Left renal cortex interstitium (tissue), 4 donors: ENCODE measurements around the gene ARHGEF1. TPM values are rescaled to one million over a fixed set of nuclear protein-coding genes. Genes with fewer than 3 reads are reported as not detected.

Experiments
- DNase-seq, 4 donors: peaks; one replicate each; pipeline ENCODE4 v3.0.0-alpha.2; 2013; ENCODE audit warnings: low read depth in 4 of 4, low spot score in 2 of 4, missing footprints in 1 of 4
- polyA plus RNA-seq, 4 donors: library from polyadenylated mRNA; unstranded; fragments of 120-200 nt; gene quantifications; one replicate each; pipeline ENCODE4 v1.2.1, GENCODE V29; 2013; ENCODE audit not compliant: insufficient read length in 4 of 4

ARHGEF1 gene
- polyA plus RNA-seq, 4 donors = 32.1 to 77.6 (median 53.4) TPM

DNA sequence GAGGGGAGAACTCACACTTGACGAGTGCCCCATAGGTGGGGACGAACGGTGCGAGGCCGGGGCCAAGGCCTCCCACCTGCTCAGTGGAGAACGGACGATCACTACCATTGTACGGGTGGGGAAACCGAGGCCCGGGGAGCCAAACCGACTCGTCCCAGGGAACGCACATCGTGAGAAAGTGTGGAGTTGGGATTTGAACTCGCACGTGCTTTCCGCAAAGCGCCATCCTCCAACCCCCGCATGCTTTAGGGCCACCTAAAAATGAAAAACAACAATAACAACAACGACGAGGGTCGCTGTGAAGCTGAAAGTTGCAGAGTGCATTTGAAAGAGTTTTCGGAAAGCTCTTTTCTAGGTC, 458 bp downstream of the ARHGEF1 start:
- no peak for DNase-seq

DNA sequence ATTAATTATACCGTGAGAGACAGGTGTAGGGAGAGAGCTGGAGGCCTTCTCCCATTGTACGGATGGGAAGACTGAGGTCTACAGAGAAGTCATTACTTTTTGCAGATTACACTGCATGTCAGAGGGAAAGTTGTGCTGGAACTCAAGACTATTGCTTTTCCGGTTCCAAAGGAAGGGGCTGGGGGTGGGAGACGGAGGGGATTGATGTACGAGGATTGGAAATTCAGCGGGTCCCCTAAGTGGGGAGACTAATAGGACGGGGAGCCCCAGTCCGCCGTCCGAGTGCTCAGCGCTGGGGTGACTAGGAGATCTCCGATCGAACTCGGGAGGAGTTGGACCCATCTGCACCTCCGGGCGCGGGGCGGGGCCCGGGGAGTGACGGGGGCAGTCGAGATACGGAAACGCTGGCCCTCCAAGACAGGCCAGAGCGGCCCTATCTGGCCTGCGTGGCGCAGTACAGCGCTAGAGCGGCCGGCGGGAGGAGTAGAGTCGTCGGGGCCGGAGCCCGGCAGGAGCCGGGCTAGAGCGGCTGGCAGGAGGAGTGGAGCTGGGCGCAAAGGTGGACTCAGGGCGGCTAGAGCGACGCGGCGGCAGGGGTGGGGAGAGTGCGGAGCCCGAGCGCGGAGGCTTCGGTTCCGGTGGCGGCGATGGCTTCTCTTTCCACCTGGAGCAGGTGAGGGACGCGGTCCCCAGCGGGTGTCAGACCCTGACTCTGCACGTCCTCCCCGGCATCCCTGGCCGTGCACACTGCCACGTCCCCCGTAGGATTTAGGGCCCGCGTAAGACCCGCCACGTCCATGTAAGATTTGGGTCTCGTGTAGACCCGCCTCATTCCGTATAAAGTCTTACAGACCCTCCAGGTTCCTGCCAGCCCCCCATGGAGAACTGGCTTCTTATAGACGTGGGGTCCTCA, 1.1 kb downstream of the ARHGEF1 start:
- peak; percentile 65 to 86 (median 80) for DNase-seq

DNA sequence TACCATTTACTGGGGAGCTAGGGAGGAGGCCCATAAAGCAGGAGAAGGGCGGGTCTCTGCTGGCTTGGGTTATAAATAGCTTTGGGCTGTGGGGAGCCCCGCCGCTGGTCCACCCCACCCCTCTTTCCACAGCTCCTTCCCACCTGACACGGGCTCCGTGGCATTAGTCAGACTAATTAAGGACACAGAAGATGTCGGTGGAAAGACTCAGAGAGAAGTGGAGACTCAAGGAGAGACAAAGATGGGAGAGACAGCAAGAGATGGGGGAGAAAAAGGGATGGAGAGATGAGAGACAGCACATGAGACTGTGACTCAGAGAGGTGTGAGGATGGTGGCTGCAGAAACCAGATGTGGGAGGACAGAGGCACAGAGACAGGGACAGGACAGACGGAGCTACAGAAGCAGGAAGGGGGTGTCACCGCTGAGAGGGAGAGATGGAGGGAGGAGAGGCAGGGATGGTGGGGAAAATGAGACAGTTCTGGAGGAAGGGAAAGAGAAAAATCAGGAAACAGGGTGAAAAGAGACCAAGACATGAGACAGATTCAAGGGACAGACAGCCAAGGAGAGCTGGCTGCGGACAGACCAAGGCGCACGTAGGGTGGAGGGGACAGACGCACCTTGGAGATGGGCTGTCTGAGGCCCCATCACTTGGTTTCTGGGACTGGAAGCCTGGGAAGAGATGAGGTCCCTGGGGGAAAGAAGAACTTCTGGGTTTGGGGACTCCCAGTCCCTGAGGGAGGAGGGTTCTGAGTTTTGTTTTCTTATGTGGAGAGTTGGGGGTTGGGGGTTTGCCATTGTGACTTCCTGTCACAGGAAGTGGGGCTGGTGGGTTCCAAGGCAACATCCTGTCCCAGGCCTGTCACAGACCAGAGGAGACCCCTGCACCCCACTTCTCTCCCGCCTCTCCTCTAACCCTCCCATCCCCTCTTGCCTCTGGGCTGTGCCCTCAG, 4.1 kb downstream of the ARHGEF1 start:
- no peak for DNase-seq

DNA sequence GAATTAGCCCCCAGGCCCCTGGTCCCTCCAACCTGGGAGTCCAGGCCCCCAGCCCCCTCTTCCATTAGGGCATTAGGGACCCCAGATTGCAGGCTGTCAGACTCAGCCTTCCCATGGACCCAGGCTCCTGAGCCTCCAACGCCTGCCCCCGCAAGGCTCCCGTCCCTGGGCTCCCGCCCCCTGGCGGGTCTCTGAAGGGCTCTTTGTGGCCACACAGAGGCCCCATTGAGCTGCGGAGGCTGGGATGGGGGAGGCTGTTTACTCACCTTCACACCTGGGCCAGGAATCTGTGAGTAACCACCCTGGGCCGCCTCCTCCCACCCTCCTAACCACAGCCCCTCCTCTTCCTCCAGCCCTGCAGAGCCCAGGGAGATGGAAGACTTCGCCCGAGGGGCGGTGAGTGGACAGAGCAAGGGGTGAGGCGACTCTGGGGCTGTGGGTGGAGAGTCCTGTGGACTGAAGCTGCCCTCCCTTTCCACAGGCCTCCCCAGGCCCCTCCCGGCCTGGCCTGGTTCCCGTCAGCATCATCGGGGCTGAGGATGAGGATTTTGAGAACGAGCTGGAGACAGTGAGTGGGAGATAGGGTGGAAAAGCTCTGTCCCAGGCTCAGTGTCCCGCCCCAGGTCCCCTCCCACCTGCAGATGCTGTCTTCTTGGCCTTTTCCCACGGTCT, 4.9 kb downstream of the ARHGEF1 start:
- DNase-seq = no peak

DNA sequence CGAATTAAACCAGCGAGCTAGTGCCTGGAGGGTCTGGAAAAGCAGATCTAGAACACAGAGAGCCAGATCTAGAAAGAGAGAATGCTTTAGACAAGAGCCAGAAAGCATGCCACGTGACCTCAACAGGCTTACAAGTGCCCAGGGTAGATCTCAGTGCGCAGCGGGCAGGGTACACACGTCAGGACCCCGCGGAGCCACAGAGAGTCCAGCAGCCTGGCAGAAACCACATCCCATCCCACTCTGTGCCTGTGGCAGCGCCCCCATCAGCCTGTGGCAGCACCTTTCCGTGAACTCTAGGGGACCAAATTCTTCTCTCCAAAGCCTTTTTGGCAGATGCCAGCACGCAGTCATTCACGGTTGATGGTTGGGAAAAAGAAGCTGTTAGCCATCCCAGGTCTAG, 5.9 kb downstream of the ARHGEF1 start:
- DNase-seq = no peak

DNA sequence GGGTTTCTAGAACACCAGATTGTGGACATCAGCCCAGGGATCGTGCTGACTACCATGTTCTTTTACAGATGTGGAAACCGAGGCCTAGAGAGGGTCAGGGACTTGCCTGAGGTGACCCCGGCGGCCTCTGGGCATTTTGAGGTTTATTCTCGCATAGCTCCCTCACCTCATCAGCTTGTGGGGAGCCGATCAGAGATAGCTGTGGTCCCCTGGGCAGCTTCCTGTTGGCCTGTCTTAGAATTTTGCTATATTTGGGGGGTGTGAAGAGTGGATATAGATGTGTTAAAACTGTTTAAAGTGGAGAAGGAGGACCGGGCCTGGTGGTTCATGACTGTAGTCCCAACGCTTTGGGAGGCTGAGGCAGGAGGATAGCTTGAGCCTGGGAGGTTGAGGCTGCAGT, 6.9 kb downstream of the ARHGEF1 start:
- DNase-seq = no peak

DNA sequence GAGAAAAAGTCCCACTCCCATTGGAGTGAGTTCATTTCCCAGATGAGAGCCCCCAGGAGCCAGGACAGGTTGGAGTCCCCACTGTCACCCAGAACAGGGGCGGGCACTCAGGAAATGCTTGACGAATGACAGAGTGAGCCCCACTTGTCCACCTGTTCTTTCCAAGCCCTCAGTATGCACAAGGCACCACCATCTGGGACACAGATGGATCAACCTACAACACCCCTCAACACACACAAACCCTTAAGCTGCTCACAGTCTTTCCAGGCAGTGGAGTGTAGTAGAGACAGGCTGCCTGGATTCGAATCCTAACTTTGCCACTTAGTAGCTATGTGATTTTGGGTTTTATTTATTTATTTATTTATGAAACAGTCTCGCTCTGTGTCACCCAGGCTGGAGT, 8.0 kb downstream of the ARHGEF1 start:
- DNase-seq = no peak

DNA sequence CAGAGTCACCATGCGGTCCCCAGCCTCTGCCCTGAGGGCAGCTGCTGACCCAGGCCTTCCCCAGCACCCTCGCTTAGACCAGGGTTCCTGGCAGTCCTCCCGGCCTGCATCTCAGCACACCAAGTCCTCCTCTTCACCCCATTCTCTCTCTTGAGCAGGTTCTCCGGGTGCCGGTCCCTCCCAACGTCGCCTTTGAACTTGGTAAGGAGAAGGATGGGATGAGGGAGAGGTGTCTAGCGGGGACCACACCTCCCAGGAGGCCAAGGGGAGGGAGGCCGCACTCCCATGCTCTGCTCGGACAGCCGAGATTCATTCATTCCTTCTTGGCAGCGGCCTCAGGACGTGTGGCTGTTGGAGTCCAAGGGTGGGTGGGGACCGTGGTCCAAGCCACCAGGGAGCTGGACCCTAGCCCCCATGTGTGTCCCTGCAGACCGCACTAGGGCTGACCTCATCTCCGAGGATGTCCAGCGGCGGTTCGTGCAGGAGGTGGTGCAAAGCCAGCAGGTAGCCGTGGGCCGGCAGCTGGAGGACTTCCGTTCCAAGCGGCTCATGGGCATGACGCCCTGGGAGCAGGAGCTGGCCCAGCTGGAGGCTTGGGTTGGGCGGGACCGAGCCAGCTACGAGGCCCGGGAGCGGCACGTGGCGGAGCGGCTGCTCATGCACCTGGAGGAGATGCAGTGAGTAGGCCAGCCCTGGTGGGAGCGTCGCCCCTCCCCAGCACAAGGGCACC, 9.4 kb downstream of the ARHGEF1 start:
- no peak for DNase-seq

DNA sequence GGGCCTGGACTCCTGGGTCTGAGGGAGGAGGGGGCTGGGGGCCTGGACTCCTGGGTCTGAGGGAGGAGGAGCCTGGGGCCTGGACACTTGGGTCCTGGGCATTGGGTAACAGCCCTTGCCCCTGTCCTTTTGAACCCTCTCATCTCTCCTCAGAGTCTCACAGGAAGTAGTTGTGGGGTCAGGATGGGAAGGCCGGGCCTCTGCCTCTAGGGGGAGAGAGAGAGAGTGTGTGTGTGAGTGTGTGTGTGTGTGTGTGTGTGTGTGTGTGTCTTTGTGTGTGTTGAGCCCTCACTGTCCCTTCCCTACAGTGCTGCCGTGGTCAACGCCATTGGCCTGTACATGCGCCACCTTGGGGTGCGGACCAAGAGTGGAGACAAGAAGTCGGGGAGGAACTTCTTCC, 10.9 kb downstream of the ARHGEF1 start:
- DNase-seq = no peak

DNA sequence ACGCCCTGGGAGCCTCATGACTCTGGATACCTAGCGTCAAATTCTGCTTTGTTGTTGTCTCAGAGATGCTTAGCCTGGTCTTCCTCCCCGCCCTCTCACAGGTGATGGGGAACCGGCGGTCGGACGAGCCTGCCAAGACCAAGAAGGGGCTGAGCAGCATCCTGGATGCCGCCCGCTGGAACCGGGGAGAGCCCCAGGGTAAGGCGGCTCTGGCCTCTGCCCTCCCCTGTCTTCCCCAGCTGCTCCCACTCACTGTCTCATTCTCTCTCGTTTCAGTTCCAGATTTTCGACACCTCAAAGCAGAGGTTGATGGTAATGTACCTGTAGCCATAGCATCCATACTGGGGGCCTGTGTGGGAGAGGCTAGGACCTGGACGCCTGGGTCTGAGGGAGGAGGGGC, 11.4 kb downstream of the ARHGEF1 start:
- no peak for DNase-seq

DNA sequence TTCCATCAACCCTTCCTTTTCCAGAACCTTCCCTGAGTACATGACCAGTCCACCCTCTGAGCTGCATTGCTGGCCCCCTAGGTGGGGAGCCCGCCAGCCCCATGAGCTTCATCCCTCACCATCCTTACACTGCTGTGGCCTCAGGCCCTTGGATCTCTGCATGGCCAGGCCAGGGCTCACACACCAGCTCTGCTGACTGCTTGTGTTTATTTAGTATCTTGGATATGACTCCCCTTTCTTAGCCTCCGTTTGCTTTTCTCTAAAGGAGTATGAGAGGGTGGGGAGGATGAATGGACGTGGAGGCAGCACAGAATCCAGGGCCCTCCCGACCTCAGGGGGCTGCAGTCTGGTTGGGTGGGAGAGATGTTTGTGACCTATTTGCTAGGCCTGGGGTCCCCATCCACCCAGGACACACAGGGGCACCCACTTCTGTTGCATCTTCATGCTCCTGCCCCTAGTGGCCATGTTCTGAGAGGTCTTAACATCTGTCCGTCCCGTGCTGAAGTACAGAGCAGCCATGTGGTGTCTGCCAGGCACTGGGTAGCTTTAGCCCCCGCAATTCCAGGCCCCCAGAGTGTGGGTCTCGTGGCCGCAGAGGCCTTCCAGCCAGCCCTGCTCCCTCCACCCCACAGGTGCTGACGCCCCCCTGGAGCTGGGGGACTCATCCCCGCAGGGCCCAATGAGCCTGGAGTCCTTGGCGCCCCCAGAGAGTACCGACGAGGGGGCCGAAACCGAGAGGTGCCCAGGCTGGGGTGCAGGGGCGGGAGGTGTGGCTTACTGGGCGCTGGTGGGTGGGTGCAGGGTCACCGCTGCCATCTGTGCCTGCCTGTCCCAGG, 13.0 kb downstream of the ARHGEF1 start:
- DNase-seq = no peak

DNA sequence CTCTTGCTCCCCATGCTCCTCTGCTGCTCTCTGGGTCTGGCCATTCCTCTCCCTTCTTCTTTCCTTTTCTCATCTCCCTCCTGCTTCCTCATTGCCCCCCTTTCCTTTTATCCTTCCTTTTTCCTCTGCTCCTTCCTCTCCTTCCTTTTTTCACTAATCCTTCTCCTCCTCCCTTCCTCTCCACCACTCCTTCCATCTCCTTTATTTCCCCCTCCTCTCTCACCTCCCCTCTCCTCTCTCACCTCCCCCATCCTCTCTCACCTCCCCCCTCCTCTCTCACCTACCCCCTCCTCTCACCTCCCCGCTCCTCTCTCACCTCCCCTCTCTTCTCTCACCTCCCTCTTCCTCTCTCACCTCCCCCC, 13.6 kb downstream of the ARHGEF1 start:
- DNase-seq = no peak

DNA sequence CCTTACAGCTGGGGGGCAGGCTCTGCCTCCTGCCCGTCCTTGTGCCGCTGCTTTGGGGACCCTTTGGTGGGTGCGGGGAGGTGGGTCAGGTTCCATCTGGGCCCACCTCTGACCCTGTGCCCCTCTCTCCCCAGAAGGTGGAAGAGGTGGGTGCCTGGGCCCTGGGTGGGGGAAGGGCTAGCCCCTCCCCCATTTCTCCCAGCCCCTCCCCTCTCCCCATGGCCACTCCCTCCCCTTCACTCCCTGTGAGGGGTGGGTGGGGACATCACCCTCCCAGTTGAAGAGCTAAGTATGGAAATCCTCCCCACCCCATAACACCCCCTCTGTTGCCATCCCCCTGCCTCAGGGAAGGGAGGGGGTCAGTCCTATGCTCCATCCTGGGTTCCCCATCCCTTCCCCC, 14.2 kb downstream of the ARHGEF1 start:
- DNase-seq = no peak

DNA sequence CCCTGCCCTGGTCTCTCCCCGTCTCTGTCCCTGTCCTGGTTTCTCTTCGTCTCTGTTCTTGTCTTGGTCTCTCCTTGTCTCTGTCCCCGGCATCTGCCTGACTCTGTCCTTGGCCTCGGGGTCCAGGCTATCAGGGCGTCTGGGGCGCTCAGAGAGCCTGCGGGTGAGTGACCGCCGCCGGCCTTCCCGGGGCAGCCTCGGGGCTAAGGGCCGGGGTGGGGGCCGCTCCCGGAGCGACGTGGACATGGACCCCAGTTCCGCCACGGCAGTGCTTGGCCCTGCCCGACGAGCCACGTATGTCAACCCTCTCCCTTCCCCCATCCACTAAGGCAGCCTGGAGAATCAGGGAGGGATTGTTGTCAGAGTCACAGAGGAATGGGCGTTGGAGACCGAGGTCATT, 14.8 kb downstream of the ARHGEF1 start:
- no peak for DNase-seq

DNA sequence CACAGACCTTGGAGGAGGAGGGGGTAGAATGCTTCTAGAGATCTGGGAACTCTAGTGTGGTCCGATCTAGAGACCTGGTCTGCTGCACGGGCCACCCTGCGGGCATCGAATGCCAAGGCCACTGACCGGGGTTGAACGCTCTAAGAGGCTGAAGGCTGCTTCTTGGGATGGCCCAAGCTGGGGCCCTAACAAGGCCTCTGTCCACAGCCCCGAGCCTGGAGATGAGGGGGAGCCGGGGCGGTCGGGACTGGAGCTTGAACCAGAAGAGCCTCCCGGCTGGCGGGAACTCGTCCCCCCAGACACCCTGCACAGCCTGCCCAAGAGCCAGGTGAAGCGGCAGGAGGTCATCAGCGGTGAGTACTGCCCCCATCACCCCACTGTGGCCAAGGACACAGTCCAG, 15.3 kb downstream of the ARHGEF1 start:
- no peak for DNase-seq

DNA sequence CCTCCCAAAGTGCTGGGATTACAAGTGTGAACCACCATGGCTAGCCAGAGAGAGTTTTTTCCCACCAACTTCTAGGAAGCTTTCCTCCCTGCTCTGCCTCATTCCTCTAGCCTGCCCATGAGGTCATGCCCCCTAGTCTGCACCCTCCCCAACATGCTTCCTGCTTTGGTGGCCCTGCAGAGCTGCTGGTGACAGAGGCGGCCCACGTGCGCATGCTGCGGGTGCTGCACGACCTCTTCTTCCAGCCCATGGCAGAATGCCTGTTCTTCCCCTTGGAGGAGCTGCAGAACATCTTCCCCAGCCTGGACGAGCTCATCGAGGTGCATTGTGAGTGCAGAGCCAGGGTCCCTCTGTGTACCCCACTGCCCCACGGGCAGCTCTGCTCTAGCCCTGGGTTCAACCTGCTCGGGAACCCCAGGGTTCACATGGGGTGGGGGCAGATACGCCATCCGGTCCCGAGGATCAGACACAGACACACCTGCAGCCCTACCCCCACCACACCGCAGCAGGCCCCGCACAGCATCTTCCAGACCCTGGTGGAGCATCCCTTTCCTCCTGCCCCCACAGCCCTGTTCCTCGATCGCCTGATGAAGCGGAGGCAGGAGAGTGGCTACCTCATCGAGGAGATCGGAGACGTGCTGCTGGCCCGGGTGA, 18.9 kb downstream of the ARHGEF1 start:
- no peak for DNase-seq

DNA sequence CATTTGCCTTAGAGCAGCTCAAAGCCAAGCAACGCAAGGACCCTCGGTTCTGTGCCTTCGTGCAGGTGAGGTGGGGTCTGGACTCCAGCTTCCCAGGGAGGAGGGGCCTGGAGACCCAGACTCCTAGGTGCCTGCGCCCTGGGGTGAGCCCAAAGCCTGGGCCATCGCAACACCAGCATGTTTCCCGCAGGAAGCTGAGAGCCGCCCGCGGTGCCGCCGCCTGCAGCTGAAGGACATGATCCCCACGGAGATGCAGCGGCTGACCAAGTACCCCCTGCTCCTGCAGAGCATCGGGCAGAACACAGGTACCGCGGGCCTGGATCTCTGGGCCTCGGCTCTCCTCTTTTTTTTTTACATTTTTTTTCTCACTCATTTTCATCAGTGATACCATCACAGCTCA, 19.6 kb downstream of the ARHGEF1 start:
- DNase-seq = no peak

DNA sequence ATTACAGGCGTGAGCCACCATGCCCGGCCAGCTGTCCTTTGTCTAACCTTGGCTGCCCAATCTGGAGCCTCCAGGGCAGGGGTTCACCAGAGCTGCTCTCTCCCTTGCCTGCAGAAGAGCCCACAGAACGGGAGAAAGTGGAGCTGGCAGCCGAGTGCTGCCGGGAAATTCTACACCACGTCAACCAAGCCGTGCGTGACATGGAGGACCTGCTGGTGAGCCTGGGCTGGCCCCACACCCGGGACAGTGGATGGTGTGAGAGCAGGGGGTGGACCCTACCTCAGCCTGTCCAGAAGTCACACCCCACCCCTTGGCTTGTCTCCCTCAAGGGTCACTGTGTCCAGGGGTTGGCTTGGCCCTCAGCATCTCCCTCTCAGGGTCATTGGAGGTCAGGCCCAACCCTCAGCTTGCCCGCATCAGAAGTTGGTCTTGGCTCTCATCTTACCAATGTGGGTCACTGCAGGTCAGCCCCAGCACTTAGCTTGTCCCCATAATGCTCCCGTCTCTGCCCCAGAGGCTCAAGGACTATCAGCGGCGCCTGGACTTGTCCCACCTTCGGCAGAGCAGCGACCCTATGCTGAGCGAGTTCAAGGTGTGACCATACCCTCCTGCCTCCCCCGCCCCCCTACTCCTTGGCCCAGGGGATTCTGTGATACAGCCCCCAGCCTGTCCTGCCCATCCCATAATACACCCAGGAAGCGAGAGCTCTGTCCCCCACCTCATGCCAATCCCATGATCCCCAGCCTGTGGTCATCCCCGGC, 20.4 kb downstream of the ARHGEF1 start:
- no peak for DNase-seq
